Motor neuron (in vitro differentiated cells): Measurements from ENCODE around the gene VCPKMT. TPM values are rescaled to one million over a fixed set of nuclear protein-coding genes. Genes with fewer than 3 reads are reported as not detected.
A peak's percentile ranks its signal among the peaks of the same experiment; 100 is the strongest.
"Not testable (repeated sequence)": the region's sequence is repeated elsewhere in the genome, so short reads cannot be mapped to it uniquely, and the experiment has no call there.

Experiments
- ATAC-seq, 8 experiments: fragments of 200-7000 bp; cut with Tn5 transposase; replicated peaks in 6 of 8; 2 replicates each; pipeline ENCODE4 v1.8.0; 2021; ENCODE audit warnings: mild to moderate bottlenecking in 8 of 8, moderate library complexity in 8 of 8
- H3K27ac ChIP-seq, 2 donors: fragments of 250-450 bp; sonication (Bioruptor Pico); 2 replicates each; pipeline ENCODE4 v1.9.0; 2021; ENCODE audit warnings: antibody characterized with exemption in 2 of 2, mild to moderate bottlenecking in 2 of 2, moderate library complexity in 1 of 2
- H3K4me1 ChIP-seq, 2 donors: fragments of 250-450 bp; sonication (Bioruptor Pico); replicated peaks in 1 of 2; 2 replicates each; pipeline ENCODE4 v1.6.1; 2021; ENCODE audit warnings: antibody characterized with exemption in 2 of 2, mild to moderate bottlenecking in 2 of 2, moderate library complexity in 1 of 2
- H3K4me3 ChIP-seq, 5 donors: fragments of 250-450 bp; sonication (Bioruptor Pico); 2 replicates each; pipeline ENCODE4 v1.9.0; 2021; ENCODE audit warnings: antibody characterized with exemption in 5 of 5, mild to moderate bottlenecking in 5 of 5, moderate library complexity in 4 of 5
- WGBS, 10 experiments: fragments of 450-650 bp; shearing (Covaris generic); methylation state at CpG; one replicate each; pipeline ENCODE4 v1.0.0; 2022; 5-methylcytosine and 5-hydroxymethylcytosine counted together
- in situ Hi-C, 9 experiments: fragments of 400-800 bp; cut with MboI; loops; one replicate each; pipeline ENCODE4 v1.15.0; 2021; ENCODE audit warnings: low sequenced_read_pairs in 9 of 9, low pct_unique_long_range_greater_than_20kb in 2 of 9; ENCODE audit not compliant: unreplicated experiment in 9 of 9
- total RNA-seq, 8 experiments: library from RNA; unstranded; fragments of 300-600 nt; gene quantifications; 2 replicates each; pipeline versions ENCODE4 v1.2.3 to v1.2.4, GENCODE V29; 2022

VCPKMT gene
- total RNA-seq, 8 experiments from 2014 or later: 9.2 to 12.3 (median 10.7) TPM

GRCh38 chr14:50091240-50091913, 25.0 kb downstream of the VCPKMT start:
- ATAC-seq: no peak
- 80 to 100% (median 84%) methylated on average over 1 to 5 of the region's 7 CpGs; no CpG with 5 or more reads in 4 of the 10 experiments for WGBS, 10 experiments
- H3K4me3 ChIP-seq: no peak overlapping the region
- in situ Hi-C loops: no loop called here
- H3K4me1 ChIP-seq: peaks cover 0 to 4% of the 10 kb centered on the region in 2 donors
- H3K27ac ChIP-seq: no peak overlapping the region

- WGBS, 10 experiments: 93 to 100% (median 100%) methylated on average over 1 to 5 of the region's 5 CpGs; no CpG with 5 or more reads in 5 of the 10 experiments
- Histone ChIP-seq H3K4me1 (peaks cover 0 to 4% of the 10 kb centered on the region in 2 donors), H3K4me3 (no peak overlapping the region), H3K27ac (no peak overlapping the region)
- in situ Hi-C loops: no loop called here
- ATAC-seq: no peak
Measured at GRCh38 chr14:50089208-50089607, 27.2 kb downstream of the VCPKMT start.

GRCh38 chr14:50088731-50089130, 27.6 kb downstream of the VCPKMT start:
- ATAC-seq: no peak
- WGBS, 10 experiments: 50 to 100% (median 86%) methylated on average over 1 to 2 of the region's 2 CpGs; no CpG with 5 or more reads in 6 of the 10 experiments
- in situ Hi-C loops: no loop called here
- Histone ChIP-seq H3K27ac (no peak overlapping the region), H3K4me1 (peaks cover 0 to 4% of the 10 kb centered on the region in 2 donors), H3K4me3 (no peak overlapping the region)

DNA sequence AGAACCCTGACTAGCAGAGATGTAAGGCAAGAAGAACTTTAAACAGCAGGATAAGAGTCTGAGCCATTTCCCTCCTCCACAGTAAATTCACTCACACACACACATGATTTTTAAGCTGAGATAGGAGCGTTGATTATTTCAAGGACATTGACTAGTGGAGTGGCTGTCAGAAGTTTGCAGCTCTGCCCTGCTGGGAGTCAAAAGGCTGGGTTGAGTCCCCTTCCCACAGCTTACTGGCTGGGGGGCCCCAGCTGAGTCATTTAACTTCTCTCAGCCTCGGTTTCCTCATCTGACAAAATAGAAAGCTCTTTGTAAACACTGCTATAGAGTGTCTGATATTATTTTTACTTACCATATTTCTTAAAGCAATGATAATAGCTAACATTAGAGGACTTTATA, 28.3 kb downstream of the VCPKMT start:
- Histone ChIP-seq H3K4me3 (no peak overlapping the region), H3K4me1 (peaks cover 0 to 3% of the 10 kb centered on the region in 2 donors), H3K27ac (no peak overlapping the region)
- in situ Hi-C loops: no loop called here
- no peak for ATAC-seq
- 33 to 100% (median 100%) methylated on average over 1 of the region's 2 CpGs; no CpG with 5 or more reads in 5 of the 10 experiments for WGBS, 10 experiments

GRCh38 chr14:50087341-50088116, 28.8 kb downstream of the VCPKMT start:
- no peaks in the 10 kb centered on the region for H3K4me1 ChIP-seq
- WGBS, 10 experiments: 10 to 67% (median 55%) methylated on average over 1 of the region's 1 CpG; no CpG with 5 or more reads in 6 of the 10 experiments
- no peak overlapping the region for H3K27ac ChIP-seq
- no peak for ATAC-seq
- in situ Hi-C loops: no loop called here
- H3K4me3 ChIP-seq: no peak overlapping the region

DNA sequence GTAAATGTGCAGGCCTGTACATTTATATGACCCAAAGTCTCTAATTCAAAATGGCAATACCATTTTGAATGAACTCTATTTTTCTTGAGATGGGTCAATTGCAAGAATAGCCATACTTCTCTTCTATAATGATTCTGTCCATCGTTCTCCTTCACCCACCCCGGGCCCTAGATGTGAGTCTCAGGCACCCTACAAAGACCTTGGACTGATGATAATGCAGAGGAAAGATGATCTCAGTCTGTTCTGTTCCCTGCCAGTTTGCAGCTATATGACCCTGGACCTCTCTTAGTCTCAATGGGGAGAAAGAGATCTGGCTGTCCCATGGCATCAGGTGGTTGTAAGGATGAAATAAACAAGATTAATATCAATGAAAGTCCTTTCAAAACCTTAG, 30.1 kb downstream of the VCPKMT start:
- in situ Hi-C loops: no loop called here
- 64 to 100% (median 79%) methylated on average over 2 of the region's 2 CpGs; no CpG with 5 or more reads in 2 of the 10 experiments for WGBS, 10 experiments
- peak in 5 of 8 experiments; percentile 45 to 72 (median 60) for ATAC-seq

GRCh38 chr14:50085570-50086320, 30.6 kb downstream of the VCPKMT start:
- H3K4me3 ChIP-seq: no peak overlapping the region
- 20 to 100% (median 63%) methylated on average over 1 to 8 of the region's 10 CpGs for WGBS, 10 experiments
- in situ Hi-C loops: no loop called here
- no peak overlapping the region for H3K27ac ChIP-seq
- no peaks in the 10 kb centered on the region for H3K4me1 ChIP-seq
- ATAC-seq: peak in 7 of 8 experiments; percentile 80 to 98 (median 91)

More for the DNA sequence above, 30.1 kb downstream of the VCPKMT start:
- Histone ChIP-seq H3K4me3 (no peak overlapping the region), H3K4me1 (no peaks in the 10 kb centered on the region), H3K27ac (no peak overlapping the region)

DNA sequence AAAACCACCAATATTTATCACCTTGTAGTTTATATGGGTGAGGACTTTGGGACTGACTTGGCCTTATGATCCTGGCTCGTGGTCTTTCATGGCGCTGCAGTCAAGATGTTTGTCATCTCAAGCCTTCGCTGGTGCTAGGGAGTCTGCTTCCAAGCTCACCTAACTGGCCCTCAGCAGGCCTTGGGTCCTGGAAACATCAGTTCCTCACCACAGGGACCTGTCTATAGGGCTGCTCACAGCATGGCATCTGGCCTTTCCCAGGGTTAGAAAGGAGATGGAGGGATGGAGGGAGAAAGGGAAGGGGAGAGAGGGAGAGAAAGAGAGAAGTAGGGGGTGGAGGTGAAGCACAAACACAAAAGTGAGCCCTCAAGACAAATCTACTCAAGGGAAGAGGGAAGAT, 31.7 kb downstream of the VCPKMT start:
- in situ Hi-C loops: no loop called here
- ATAC-seq: no peak
- H3K27ac ChIP-seq: no peak overlapping the region
- H3K4me1 ChIP-seq: no peaks in the 10 kb centered on the region
- H3K4me3 ChIP-seq: no peak overlapping the region
- 60 to 83% (median 77%) methylated on average over 1 to 3 of the region's 3 CpGs; no CpG with 5 or more reads in 7 of the 10 experiments for WGBS, 10 experiments

DNA sequence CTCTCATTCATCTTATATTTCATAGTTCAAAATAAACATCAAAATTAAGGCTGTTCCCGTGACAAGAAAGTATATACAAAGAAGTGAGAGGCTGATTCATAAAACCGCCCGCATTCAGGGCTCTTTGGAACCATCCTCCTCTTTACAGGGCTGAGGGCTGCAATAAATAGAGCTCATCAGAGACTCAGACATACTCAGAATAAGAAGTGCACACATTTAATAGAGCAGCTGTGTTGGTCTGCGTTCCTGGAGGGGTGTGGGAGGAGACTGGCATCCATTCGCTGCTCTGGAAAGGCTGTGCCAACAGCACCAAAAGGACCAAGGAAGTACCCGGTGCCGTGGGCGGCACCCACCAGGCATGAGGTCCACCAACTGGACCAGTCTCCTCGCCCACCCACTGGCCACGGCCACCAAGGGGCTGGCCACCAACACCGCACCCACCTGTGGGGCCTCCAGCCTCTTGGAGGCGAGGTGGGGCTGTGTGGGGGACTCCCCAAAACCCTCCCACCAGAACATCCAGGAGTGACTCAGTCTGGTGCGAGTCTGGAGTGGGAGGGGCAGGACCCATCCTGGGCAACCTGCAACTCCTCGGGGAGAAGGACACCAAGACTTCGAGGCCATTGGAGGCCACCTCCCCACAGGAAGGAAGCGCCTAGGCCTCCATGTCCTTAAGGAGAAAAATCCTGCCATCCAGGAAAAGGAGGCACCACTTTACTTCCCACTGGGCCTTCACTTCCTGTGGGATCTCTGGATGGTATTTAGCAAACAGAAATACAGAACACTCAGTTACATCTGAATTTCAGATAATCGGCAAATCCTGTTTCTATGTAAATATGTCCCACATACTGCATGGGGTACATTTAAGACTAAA, 32.7 kb downstream of the VCPKMT start:
- no peak overlapping the region for H3K27ac ChIP-seq
- in situ Hi-C loops: no loop called here
- no peaks in the 10 kb centered on the region for H3K4me1 ChIP-seq
- H3K4me3 ChIP-seq: no peak overlapping the region
- no peak for ATAC-seq
- WGBS, 10 experiments: 46 to 97% (median 83%) methylated on average over 1 to 8 of the region's 17 CpGs; no CpG with 5 or more reads in 1 of the 10 experiments

GRCh38 chr14:50082784-50083466, 33.4 kb downstream of the VCPKMT start:
- Histone ChIP-seq H3K27ac (no peak overlapping the region), H3K4me3 (no peak overlapping the region), H3K4me1 (no peaks in the 10 kb centered on the region)
- in situ Hi-C loops: no loop called here
- ATAC-seq: peak in 3 of 8 experiments; percentile 42 to 48 (median 46)
- WGBS, 10 experiments: 82 to 100% (median 89%) methylated on average over 1 to 6 of the region's 10 CpGs; no CpG with 5 or more reads in 2 of the 10 experiments

DNA sequence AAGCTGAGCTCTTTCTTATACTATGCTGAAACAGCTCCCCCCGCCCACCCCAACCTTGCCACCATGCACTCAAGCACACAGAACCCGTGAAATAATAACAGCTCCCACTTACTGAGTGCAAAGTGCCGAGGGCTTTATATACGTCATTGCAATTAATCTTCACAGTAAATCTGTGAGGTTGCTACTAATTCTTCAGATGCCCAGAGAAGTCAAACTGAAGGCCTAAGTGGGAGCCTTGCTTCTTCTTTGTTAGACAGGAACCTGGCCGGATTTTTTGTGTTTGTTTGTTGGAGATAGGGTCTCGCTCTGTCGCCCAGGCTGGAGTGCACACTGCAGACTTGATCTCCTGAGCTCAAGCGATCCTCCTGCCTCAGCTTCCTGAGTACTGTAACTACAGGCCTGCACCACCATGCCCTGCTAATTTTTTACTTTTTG, 34.0 kb downstream of the VCPKMT start:
- peak in 3 of 8 experiments; percentile 17 to 41 (median 36) for ATAC-seq
- Histone ChIP-seq H3K4me3 (no peak overlapping the region), H3K27ac (no peak overlapping the region), H3K4me1 (no peaks in the 10 kb centered on the region)
- in situ Hi-C loops: no loop called here
- 60 to 100% (median 90%) methylated on average over 1 to 5 of the region's 8 CpGs; no CpG with 5 or more reads in 3 of the 10 experiments for WGBS, 10 experiments

- in situ Hi-C loops, H3K27ac ChIP-seq, H3K4me1 ChIP-seq, H3K4me3 ChIP-seq, ATAC-seq: not testable (repeated sequence)
- no CpG with 5 or more reads among the region's 1 CpG for WGBS, 10 experiments
Measured at GRCh38 chr14:50079103-50079502, 37.3 kb downstream of the VCPKMT start.
